Measurements from ENCODE around the gene GPR137C. TPM values are rescaled to one million over a fixed set of nuclear protein-coding genes. Genes with fewer than 3 reads are reported as not detected.

The GPR137C gene
- total RNA-seq, 1 experiment from 2014 or later, result 2.7 TPM

- TF ChIP-seq ATF2 (CRISPR knock-in tag; IDR thresholded peaks at IDR 0.05; ENCODE audit: borderline replicate concordance, low read depth) (no peak), CBFB (CRISPR knock-in tag; IDR thresholded peaks at IDR 0.05; ENCODE audit: low read depth) (no peak), FOXJ3 (CRISPR knock-in tag; IDR thresholded peaks at IDR 0.05; ENCODE audit: borderline replicate concordance) (no peak), ZNF232 (CRISPR knock-in tag; IDR thresholded peaks at IDR 0.05) (no peak), MLX (CRISPR knock-in tag; IDR thresholded peaks at IDR 0.05) (no peak), USF2 (CRISPR knock-in tag; IDR thresholded peaks at IDR 0.05) (no peak), CREB1 (CRISPR knock-in tag; IDR thresholded peaks at IDR 0.05) (no peak)
These were observed 107.7 kb downstream of the GPR137C start (continued) for GRCh38 chr14:52660325-52660724.

GRCh38 chr14:52660832-52661231, 108.2 kb downstream of the GPR137C start:
- Mint-ChIP-seq H3K4me3 (no peak overlapping the region), H3K27me3 (ENCODE audit: low read depth) (no peaks in the 10 kb centered on the region), H3K27ac (no peak overlapping the region), H3K4me1 (peaks cover 15% of the 10 kb centered on the region), H3K9me3 (peaks cover 7% of the 10 kb centered on the region; the same call in 1 of the 2 replicates), H3K36me3 (peaks cover 24% of the 10 kb centered on the region)
- ChIA-PET POLR2A (no interaction called here), CTCF (no interaction called here)
- no peak for TF ChIP-seq ZNF423 (CRISPR knock-in tag; IDR thresholded peaks at IDR 0.05)
- no peak for TF ChIP-seq CTCF (IDR thresholded peaks at IDR 0.05)
- TF ChIP-seq MXD4 (CRISPR knock-in tag; IDR thresholded peaks at IDR 0.05; ENCODE audit: borderline replicate concordance), result no peak
- DNase-seq (ENCODE audit: low spot score) (no peak), ATAC-seq (no peak)

- ATAC-seq (no peak), DNase-seq (ENCODE audit: low spot score) (no peak)
- peaks cover 25% of the 10 kb centered on the region for H3K36me3 Mint-ChIP-seq
- no peak overlapping the region for H3K27ac Mint-ChIP-seq
- CTCF ChIA-PET, result no interaction called here
- TF ChIP-seq SMAD3 (CRISPR knock-in tag; IDR thresholded peaks at IDR 0.05; ENCODE audit: borderline replicate concordance) (no peak), E2F1 (CRISPR knock-in tag; IDR thresholded peaks at IDR 0.05) (no peak), PRDM15 (CRISPR knock-in tag; IDR thresholded peaks at IDR 0.05) (no peak), KAT7 (CRISPR knock-in tag; IDR thresholded peaks at IDR 0.05; ENCODE audit: borderline replicate concordance) (no peak), NR2C2 (CRISPR knock-in tag; IDR thresholded peaks at IDR 0.05) (no peak), ZBTB21 (CRISPR knock-in tag; IDR thresholded peaks at IDR 0.05; ENCODE audit: borderline replicate concordance) (no peak)
- H3K4me1 Mint-ChIP-seq, result peaks cover 15% of the 10 kb centered on the region
- H3K4me3 Mint-ChIP-seq, result no peak overlapping the region
- POLR2A ChIA-PET, result no interaction called here
- peaks cover 7% of the 10 kb centered on the region; the same call in 1 of the 2 replicates for H3K9me3 Mint-ChIP-seq
- H3K27me3 Mint-ChIP-seq (ENCODE audit: low read depth), result no peaks in the 10 kb centered on the region
These were observed 108.7 kb downstream of the GPR137C start for GRCh38 chr14:52661314-52661713.
